Measurements from ENCODE around the gene LMBR1. TPM values are rescaled to one million over a fixed set of nuclear protein-coding genes. Genes with fewer than 3 reads are reported as not detected.

The LMBR1 gene
- total RNA-seq, result 56.6 and 57.6 TPM in 2 replicates

GRCh38 chr7:156892821-156893706 lies at the start of gene LMBR1:
Gene LMBR1, minus strand, starts transcription at chr7:156893183. Its CDS starts 190 bp downstream, at chr7:156892993.

GRCh38 chr7:156640257-156640948 lies 252.6 kb downstream of the LMBR1 start, which contains the start of gene RNF32:
Gene RNF32, plus strand, starts transcription at chr7:156640774. Its CDS starts 3,104 bp downstream, at chr7:156643878.

Other genes with a start within 250 kb of the LMBR1 start
- 14.3 and 20.7 TPM in 2 replicates for gene NOM1, start 56.5 kb upstream of the LMBR1 start, total RNA-seq
- gene MNX1, start 117.5 kb upstream of the LMBR1 start, total RNA-seq, result not detected in 2 replicates
- 89.1 and 97.4 TPM in 2 replicates for gene UBE3C, start 245.7 kb upstream of the LMBR1 start, total RNA-seq